ENCODE results near the gene PRKCH.

Gene PRKCH

GRCh38 chr14:61284001-61284400 lies 37.4 kb upstream of the PRKCH start:
- DNase-seq = peak; percentile 63
- no peak for TF ChIP-seq EZH2 (IDR thresholded peaks at IDR 0.05; ENCODE audit: borderline replicate concordance, low read depth, low read length, severe bottlenecking)
- TF ChIP-seq, protein P1, sequence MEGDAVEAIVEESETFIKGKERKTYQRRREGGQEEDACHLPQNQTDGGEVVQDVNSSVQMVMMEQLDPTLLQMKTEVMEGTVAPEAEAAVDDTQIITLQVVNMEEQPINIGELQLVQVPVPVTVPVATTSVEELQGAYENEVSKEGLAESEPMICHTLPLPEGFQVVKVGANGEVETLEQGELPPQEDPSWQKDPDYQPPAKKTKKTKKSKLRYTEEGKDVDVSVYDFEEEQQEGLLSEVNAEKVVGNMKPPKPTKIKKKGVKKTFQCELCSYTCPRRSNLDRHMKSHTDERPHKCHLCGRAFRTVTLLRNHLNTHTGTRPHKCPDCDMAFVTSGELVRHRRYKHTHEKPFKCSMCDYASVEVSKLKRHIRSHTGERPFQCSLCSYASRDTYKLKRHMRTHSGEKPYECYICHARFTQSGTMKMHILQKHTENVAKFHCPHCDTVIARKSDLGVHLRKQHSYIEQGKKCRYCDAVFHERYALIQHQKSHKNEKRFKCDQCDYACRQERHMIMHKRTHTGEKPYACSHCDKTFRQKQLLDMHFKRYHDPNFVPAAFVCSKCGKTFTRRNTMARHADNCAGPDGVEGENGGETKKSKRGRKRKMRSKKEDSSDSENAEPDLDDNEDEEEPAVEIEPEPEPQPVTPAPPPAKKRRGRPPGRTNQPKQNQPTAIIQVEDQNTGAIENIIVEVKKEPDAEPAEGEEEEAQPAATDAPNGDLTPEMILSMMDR (IDR thresholded peaks at IDR 0.05; ENCODE audit: borderline replicate concordance, extremely low read depth, low read length, poor library complexity, severe bottlenecking) = no peak

GRCh38 chr14:61285364-61285763 lies 36.0 kb upstream of the PRKCH start:
- Histone ChIP-seq H3K9me3 (ENCODE audit: insufficient read depth, low read length, severe bottlenecking) (no peaks in the 10 kb centered on the region), H4K20me1 (ENCODE audit: insufficient read depth, low read length) (no peaks in the 10 kb centered on the region), H3K36me3 (ENCODE audit: insufficient read depth, low read length) (no peaks in the 10 kb centered on the region), H3K9ac (ENCODE audit: low read depth, low read length) (no peak overlapping the region), H3K27ac (ENCODE audit: low read length) (no peak overlapping the region), H3K4me2 (ENCODE audit: insufficient read depth, low read length) (peak overlapping the region; percentile 68; the same call in 1 of the 2 replicates), H3K4me1 (ENCODE audit: insufficient read depth, low read length) (peaks cover 33% of the 10 kb centered on the region), H3K79me2 (ENCODE audit: insufficient read depth, low read length) (no peaks in the 10 kb centered on the region), H2AFZ (ENCODE audit: low read depth, low read length) (0 out of 2 replicates have a peak overlapping the region, but pooled peaks have one; percentile 2), H3K4me3 (ENCODE audit: low read depth in 1 of 2, low read length in 2 of 2) (no peak overlapping the region), H3K27me3 (ENCODE audit: insufficient read depth, low read length, poor library complexity) (no peaks in the 10 kb centered on the region)
- ATAC-seq (ENCODE audit: insufficient read depth, low read depth) = no peak
- TF ChIP-seq EZH2 (IDR thresholded peaks at IDR 0.05; ENCODE audit: borderline replicate concordance, low read depth, low read length, severe bottlenecking) = no peak
- TF ChIP-seq, protein P1 (IDR thresholded peaks at IDR 0.05; ENCODE audit: borderline replicate concordance, extremely low read depth, low read length, poor library complexity, severe bottlenecking) = no peak
- DNase-seq = no peak

More at GRCh38 chr14:61284001-61284400, 37.4 kb upstream of the PRKCH start:
- Histone ChIP-seq H3K4me1 (ENCODE audit: insufficient read depth, low read length) (peaks cover 33% of the 10 kb centered on the region), H4K20me1 (ENCODE audit: insufficient read depth, low read length) (no peaks in the 10 kb centered on the region), H3K27ac (ENCODE audit: low read length) (peak overlapping the region; percentile 39), H3K9me3 (ENCODE audit: insufficient read depth, low read length, severe bottlenecking) (no peaks in the 10 kb centered on the region), H3K27me3 (ENCODE audit: insufficient read depth, low read length, poor library complexity) (no peaks in the 10 kb centered on the region), H3K79me2 (ENCODE audit: insufficient read depth, low read length) (no peaks in the 10 kb centered on the region), H3K36me3 (ENCODE audit: insufficient read depth, low read length) (no peaks in the 10 kb centered on the region), H3K9ac (ENCODE audit: low read depth, low read length) (peak overlapping the region; percentile 36), H3K4me3 (ENCODE audit: low read depth in 1 of 2, low read length in 2 of 2) (peak overlapping the region; percentile 10 to 52; a peak in 3 of 4 replicates), H2AFZ (ENCODE audit: low read depth, low read length) (peak overlapping the region; percentile 75), H3K4me2 (ENCODE audit: insufficient read depth, low read length) (peak overlapping the region; percentile 68)
- ATAC-seq (ENCODE audit: insufficient read depth, low read depth) = peak; percentile 79

- Histone ChIP-seq H3K9ac (ENCODE audit: low read depth, low read length) (no peak overlapping the region), H3K36me3 (ENCODE audit: insufficient read depth, low read length) (no peaks in the 10 kb centered on the region), H3K4me1 (ENCODE audit: insufficient read depth, low read length) (peaks cover 36% of the 10 kb centered on the region), H3K4me3 (ENCODE audit: low read depth in 1 of 2, low read length in 2 of 2) (no peak overlapping the region), H4K20me1 (ENCODE audit: insufficient read depth, low read length) (no peaks in the 10 kb centered on the region), H3K27me3 (ENCODE audit: insufficient read depth, low read length, poor library complexity) (no peaks in the 10 kb centered on the region), H3K79me2 (ENCODE audit: insufficient read depth, low read length) (no peaks in the 10 kb centered on the region), H2AFZ (ENCODE audit: low read depth, low read length) (no peak overlapping the region), H3K4me2 (ENCODE audit: insufficient read depth, low read length) (no peak overlapping the region), H3K9me3 (ENCODE audit: insufficient read depth, low read length, severe bottlenecking) (no peaks in the 10 kb centered on the region), H3K27ac (ENCODE audit: low read length) (no peak overlapping the region)
- ATAC-seq (ENCODE audit: insufficient read depth, low read depth) (no peak), DNase-seq (no peak)
- no peak for TF ChIP-seq EZH2 (IDR thresholded peaks at IDR 0.05; ENCODE audit: borderline replicate concordance, low read depth, low read length, severe bottlenecking)
- TF ChIP-seq, protein P1 (IDR thresholded peaks at IDR 0.05; ENCODE audit: borderline replicate concordance, extremely low read depth, low read length, poor library complexity, severe bottlenecking) = no peak
These were observed 34.2 kb upstream of the PRKCH start for GRCh38 chr14:61287196-61287595.
